ENCODE data around the gene SPAAR. TPM values are rescaled to one million over a fixed set of nuclear protein-coding genes. Genes with fewer than 3 reads are reported as not detected.

Gene SPAAR
- total and polyA plus RNA-seq, 9 of the 15 experiments (the other 6 are each of a cell fraction or from before 2014, with no cell fraction given) = not detected

GRCh38 chr9:35923927-35924763 is 14.9 kb downstream of the SPAAR start (continued):
- TF ChIP-seq ZNF318 (IDR thresholded peaks at IDR 0.05; ENCODE audit: borderline replicate concordance in 1 of 2, low read depth in 1 of 2) = peak; percentile 84 to 87; a peak in 3 of 4 replicates
- no peak for TF ChIP-seq ZNF253 (CRISPR knock-in tag; conservative IDR thresholded peaks at IDR 0.05)
- no peak for TF ChIP-seq ASH1L (IDR thresholded peaks at IDR 0.05; ENCODE audit: borderline replicate concordance, low read depth, partially characterized antibody)
- TF ChIP-seq HINFP (tag; conservative IDR thresholded peaks at IDR 0.05; ENCODE audit: low read depth) = no peak
- TF ChIP-seq ELF1 (tag; IDR thresholded peaks at IDR 0.05) = 0 out of 2 replicates have a peak, but pooled peaks have one; percentile 20
- TF ChIP-seq PTBP1 (IDR thresholded peaks at IDR 0.05; ENCODE audit: low read depth, low read length) = no peak
- TF ChIP-seq CEBPB (tag; IDR thresholded peaks at IDR 0.05) = no peak
- TF ChIP-seq NCOR1 (IDR thresholded peaks at IDR 0.05) = peak; percentile 70
- TF ChIP-seq JUND (IDR thresholded peaks at IDR 0.05; ENCODE audit: borderline replicate concordance, low read depth, low read length) = peak; percentile 96
- TF ChIP-seq JUND (tag; IDR thresholded peaks at IDR 0.05; ENCODE audit: borderline replicate concordance, low read depth, low read length) = peak; percentile 94
- no peak for TF ChIP-seq CTCFL (IDR thresholded peaks at IDR 0.05; ENCODE audit: borderline replicate concordance, insufficient read depth, low read depth, low read length, poor library complexity, severe bottlenecking)
- TF ChIP-seq TCF3 (CRISPR knock-in tag; IDR thresholded peaks at IDR 0.05) = peak; percentile 85
- no peak for TF ChIP-seq ILF3 (IDR thresholded peaks at IDR 0.05; ENCODE audit: borderline replicate concordance)

Measured in K562 (cell line).